Lower lobe of right lung (tissue), 2 donors: Measurements from ENCODE around the gene POLR1F. TPM values are rescaled to one million over a fixed set of nuclear protein-coding genes. Genes with fewer than 3 reads are reported as not detected.

ENCODE experiments used
- ATAC-seq, 2 donors: fragments of 200-7000 bp; cut with Tn5 transposase; one replicate each; pipeline ENCODE4 v1.9.1; 2020 to 2022; ENCODE audit warnings: mild to moderate bottlenecking in 2 of 2, moderate library complexity in 2 of 2
- DNase-seq: peaks from one replicate; pipeline ENCODE4 v3.0.0-alpha.2; 2020
- H3K27ac ChIP-seq: fragments of 200-600 bp; one replicate; pipeline ENCODE4 v1.8.0; 2022
- H3K27me3 ChIP-seq: fragments of 200-600 bp; one replicate; pipeline ENCODE4 v1.8.0; 2022; ENCODE audit warnings: low read depth
- H3K36me3 ChIP-seq: fragments of 200-600 bp; one replicate; pipeline ENCODE4 v1.8.0; 2022; ENCODE audit warnings: mild to moderate bottlenecking
- H3K4me1 ChIP-seq: fragments of 200-600 bp; one replicate; pipeline ENCODE4 v1.8.0; 2022
- H3K4me3 ChIP-seq: fragments of 200-600 bp; one replicate; pipeline ENCODE4 v1.8.0; 2022; ENCODE audit warnings: mild to moderate bottlenecking
- H3K9me3 ChIP-seq: fragments of 200-600 bp; one replicate; pipeline ENCODE4 v1.8.0; 2022
- intact Hi-C: fragments of 100-400 bp; cut with DNase I; formaldehyde crosslinking; loops from one replicate; pipeline ENCODE4 v1.11.0; 2022
- long read RNA-seq: library from polyadenylated mRNA; unstranded; transcript quantifications from one replicate; pipeline ENCODE4 v2.0.0, GENCODE V29; 2021
- total RNA-seq: library from RNA; stranded (reverse); fragmentation: NEBNext Ultra II Directional; extraction: Animal tissue kit (Norgen Biotek cat#: 25700); gene quantifications from one replicate; pipeline ENCODE4 v1.2.1, GENCODE V29; 2021
- TF ChIP-seq, protein P1 (sequence below): fragments of 200-600 bp; IDR thresholded peaks from one replicate; pipeline ENCODE4 v1.8.0; 2022; ENCODE audit warnings: antibody characterized with exemption, mild to moderate bottlenecking
- donor health status: DM: no; HTN: yes; CAD: no; lungs with severe emphysema.

POLR1F gene, protein sequence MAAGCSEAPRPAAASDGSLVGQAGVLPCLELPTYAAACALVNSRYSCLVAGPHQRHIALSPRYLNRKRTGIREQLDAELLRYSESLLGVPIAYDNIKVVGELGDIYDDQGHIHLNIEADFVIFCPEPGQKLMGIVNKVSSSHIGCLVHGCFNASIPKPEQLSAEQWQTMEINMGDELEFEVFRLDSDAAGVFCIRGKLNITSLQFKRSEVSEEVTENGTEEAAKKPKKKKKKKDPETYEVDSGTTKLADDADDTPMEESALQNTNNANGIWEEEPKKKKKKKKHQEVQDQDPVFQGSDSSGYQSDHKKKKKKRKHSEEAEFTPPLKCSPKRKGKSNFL
- 8.6 TPM for total RNA-seq
- long read RNA-seq, transcript TWISTNB-202 (2 exons, 427 nt): minor isoform, 7 of 23 reads
- long read RNA-seq, transcript TWISTNB-201 (4 exons, 3,942 nt): major isoform, 16 of 23 reads
- long read RNA-seq, partial matches to known transcripts: 0 of 23 reads
- long read RNA-seq, other reads (novel, unspliced or antisense): 0 of 23 reads

- H3K36me3 ChIP-seq: no peaks in the 10 kb centered on the region
- peak; percentile 99 to 100 for ATAC-seq
- TF ChIP-seq, protein P1, sequence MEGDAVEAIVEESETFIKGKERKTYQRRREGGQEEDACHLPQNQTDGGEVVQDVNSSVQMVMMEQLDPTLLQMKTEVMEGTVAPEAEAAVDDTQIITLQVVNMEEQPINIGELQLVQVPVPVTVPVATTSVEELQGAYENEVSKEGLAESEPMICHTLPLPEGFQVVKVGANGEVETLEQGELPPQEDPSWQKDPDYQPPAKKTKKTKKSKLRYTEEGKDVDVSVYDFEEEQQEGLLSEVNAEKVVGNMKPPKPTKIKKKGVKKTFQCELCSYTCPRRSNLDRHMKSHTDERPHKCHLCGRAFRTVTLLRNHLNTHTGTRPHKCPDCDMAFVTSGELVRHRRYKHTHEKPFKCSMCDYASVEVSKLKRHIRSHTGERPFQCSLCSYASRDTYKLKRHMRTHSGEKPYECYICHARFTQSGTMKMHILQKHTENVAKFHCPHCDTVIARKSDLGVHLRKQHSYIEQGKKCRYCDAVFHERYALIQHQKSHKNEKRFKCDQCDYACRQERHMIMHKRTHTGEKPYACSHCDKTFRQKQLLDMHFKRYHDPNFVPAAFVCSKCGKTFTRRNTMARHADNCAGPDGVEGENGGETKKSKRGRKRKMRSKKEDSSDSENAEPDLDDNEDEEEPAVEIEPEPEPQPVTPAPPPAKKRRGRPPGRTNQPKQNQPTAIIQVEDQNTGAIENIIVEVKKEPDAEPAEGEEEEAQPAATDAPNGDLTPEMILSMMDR: peak; percentile 81
- no peaks in the 10 kb centered on the region for H3K27me3 ChIP-seq
- peaks cover 19% of the 10 kb centered on the region for H3K4me1 ChIP-seq
- H3K9me3 ChIP-seq: no peaks in the 10 kb centered on the region
- intact Hi-C loops: no loop called here
- H3K27ac ChIP-seq: peak within 1 kb of the TSS; percentile 77
- H3K4me3 ChIP-seq: peak within 1 kb of the TSS; percentile 97
- DNase-seq: peak; percentile 96
These were observed at the start of gene POLR1F for GRCh38 chr7:19708397-19709248. Gene POLR1F (minus strand): TSS chr7:19709037. CDS start chr7:19709016, 21 bp downstream.

GRCh38 chr7:19754521-19755116 lies 45.8 kb upstream of the POLR1F start:
- no peaks in the 10 kb centered on the region for H3K9me3 ChIP-seq
- no peak for ATAC-seq
- DNase-seq: no peak
- no peaks in the 10 kb centered on the region for H3K27me3 ChIP-seq
- TF ChIP-seq, protein P1: peak; percentile 65
- no peaks in the 10 kb centered on the region for H3K36me3 ChIP-seq
- intact Hi-C loops: no loop called here
- no peak overlapping the region for H3K4me3 ChIP-seq
- H3K27ac ChIP-seq: no peak overlapping the region
- H3K4me1 ChIP-seq: no peaks in the 10 kb centered on the region

GRCh38 chr7:19752020-19752419 lies 43.2 kb upstream of the POLR1F start:
- ATAC-seq: no peak
- no peak overlapping the region for H3K27ac ChIP-seq
- H3K4me3 ChIP-seq: no peak overlapping the region
- no peaks in the 10 kb centered on the region for H3K36me3 ChIP-seq
- intact Hi-C loops: no loop called here
- H3K4me1 ChIP-seq: no peaks in the 10 kb centered on the region
- no peaks in the 10 kb centered on the region for H3K9me3 ChIP-seq
- no peaks in the 10 kb centered on the region for H3K27me3 ChIP-seq
- no peak for DNase-seq
- TF ChIP-seq, protein P1: no peak

- intact Hi-C loops: loop anchor here (10.0 kb wide), 1 partner anchor 845 kb away; no protein-coding TSS in a partner anchor
- ATAC-seq (no peak), DNase-seq (no peak)
- Histone ChIP-seq H3K27me3 (no peaks in the 10 kb centered on the region), H3K4me3 (no peak overlapping the region), H3K36me3 (no peaks in the 10 kb centered on the region), H3K27ac (no peak overlapping the region), H3K4me1 (no peaks in the 10 kb centered on the region), H3K9me3 (no peaks in the 10 kb centered on the region)
- TF ChIP-seq, protein P1: no peak
These were observed 40.8 kb upstream of the POLR1F start for GRCh38 chr7:19749658-19750057.

DNA sequence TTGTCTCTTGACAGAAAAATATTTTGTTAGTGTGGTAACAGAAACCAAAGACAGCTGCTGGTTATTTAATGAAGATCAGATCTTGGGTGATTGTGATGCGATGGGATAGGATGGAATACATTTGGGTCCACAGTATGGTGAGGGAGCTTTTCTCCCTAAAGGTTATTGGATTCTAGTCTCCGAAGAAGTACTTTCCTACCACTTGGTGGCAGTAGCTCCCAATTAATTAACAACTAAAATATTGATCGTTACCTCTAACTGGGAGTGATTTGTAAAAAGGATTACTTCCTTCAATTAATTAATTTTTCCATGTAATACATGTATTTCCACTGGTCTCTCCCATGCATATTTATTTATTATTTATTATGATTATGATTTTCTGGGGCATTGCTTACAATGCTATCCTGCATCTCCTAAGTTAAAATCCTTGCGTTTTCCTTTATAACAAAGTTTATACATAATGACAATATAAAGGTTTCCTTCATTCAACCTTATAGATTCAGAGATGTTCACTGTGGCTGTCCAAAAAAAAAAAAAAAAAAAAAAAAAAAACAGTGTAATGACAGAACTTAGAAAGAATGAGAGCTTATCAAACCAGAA lies 39.0 kb upstream of the POLR1F start:
- Histone ChIP-seq H3K27ac (no peak overlapping the region), H3K36me3 (no peaks in the 10 kb centered on the region), H3K4me1 (no peaks in the 10 kb centered on the region), H3K27me3 (no peaks in the 10 kb centered on the region), H3K4me3 (no peak overlapping the region), H3K9me3 (no peaks in the 10 kb centered on the region)
- no peak for ATAC-seq
- intact Hi-C loops: loop anchor here (10.0 kb wide), 1 partner anchor 847 kb away; no protein-coding TSS in a partner anchor
- no peak for DNase-seq
- TF ChIP-seq, protein P1: peak; percentile 55
